ENCODE results near the gene ALPK1.

The ALPK1 gene

DNA sequence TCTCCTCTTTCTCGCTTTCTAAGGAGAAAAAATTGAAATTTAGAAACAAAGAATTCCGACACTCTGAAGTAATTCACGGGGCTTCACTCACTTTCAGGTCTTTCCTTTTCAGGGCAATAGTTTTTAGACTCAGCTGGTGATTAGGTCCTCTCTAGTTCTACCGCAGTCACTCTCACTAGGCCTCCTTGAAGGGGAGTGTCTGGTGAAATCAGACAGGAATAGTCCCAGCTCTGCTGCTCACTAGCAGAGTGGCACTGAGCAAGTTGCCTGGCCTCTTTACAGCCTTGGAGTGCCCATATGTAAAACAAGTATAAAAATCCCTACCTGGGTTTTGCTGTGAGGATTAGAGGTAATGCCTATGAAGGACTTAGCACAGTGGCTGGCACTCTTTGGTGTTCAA lies 154.7 kb downstream of the ALPK1 start:
- H2BK5ac ChIP-seq (ENCODE audit: low read depth, low read length, poor library complexity, severe bottlenecking): no peak overlapping the region
- H3K79me1 ChIP-seq (replicated peaks; ENCODE audit: low read length, poor library complexity, severe bottlenecking): no peaks in the 10 kb centered on the region
- H2AK5ac ChIP-seq (ENCODE audit: low read length, severe bottlenecking): no peak overlapping the region
- no peak overlapping the region for H3K4me2 ChIP-seq (ENCODE audit: low read length, poor library complexity, severe bottlenecking)
- no peaks in the 10 kb centered on the region for H3K9me3 ChIP-seq (ENCODE audit: control insufficient read depth, low read length)
- 74% methylated on average over 4 of the region's 4 CpGs for WGBS
- H3K4ac ChIP-seq (ENCODE audit: low read depth in 1 of 2, low read length in 2 of 2): no peak overlapping the region
- H3K23ac ChIP-seq (ENCODE audit: low read length in 2 of 2): no peak overlapping the region
- H3K36me3 ChIP-seq (ENCODE audit: control insufficient read depth in 1 of 2, insufficient read depth in 2 of 2, low read depth in 1 of 2, low read length in 2 of 2): no peaks in the 10 kb centered on the region
- no peak overlapping the region for H2BK120ac ChIP-seq (ENCODE audit: low read depth, low read length)
- H2BK12ac ChIP-seq (ENCODE audit: low read length in 2 of 2): no peak overlapping the region
- H3K4me3 ChIP-seq (ENCODE audit: insufficient read depth in 1 of 2, low read depth in 1 of 2, low read length in 2 of 2): no peak overlapping the region
- DNase-seq: no peak
- no peaks in the 10 kb centered on the region for H3K4me1 ChIP-seq (ENCODE audit: control insufficient read depth, insufficient read depth, low read depth, low read length)
- no peak overlapping the region for H3K27ac ChIP-seq (ENCODE audit: low read length, poor library complexity, severe bottlenecking)
- H3K27me3 ChIP-seq (ENCODE audit: control insufficient read depth in 1 of 2, insufficient read depth in 1 of 2, low read length in 2 of 2): no peaks in the 10 kb centered on the region
- H3K18ac ChIP-seq (ENCODE audit: low read depth in 1 of 2, low read length in 2 of 2): no peak overlapping the region
- H3K9ac ChIP-seq (ENCODE audit: low read length): no peak overlapping the region
- no peak overlapping the region for H3K14ac ChIP-seq (ENCODE audit: low read length in 2 of 2)
- H2AFZ ChIP-seq (ENCODE audit: low read depth, low read length): no peak overlapping the region
- H4K8ac ChIP-seq (ENCODE audit: low read length): no peak overlapping the region
- H2BK15ac ChIP-seq (ENCODE audit: low read depth, poor library complexity, severe bottlenecking): no peak overlapping the region
- no peak overlapping the region for H4K91ac ChIP-seq (ENCODE audit: low read length)

DNA sequence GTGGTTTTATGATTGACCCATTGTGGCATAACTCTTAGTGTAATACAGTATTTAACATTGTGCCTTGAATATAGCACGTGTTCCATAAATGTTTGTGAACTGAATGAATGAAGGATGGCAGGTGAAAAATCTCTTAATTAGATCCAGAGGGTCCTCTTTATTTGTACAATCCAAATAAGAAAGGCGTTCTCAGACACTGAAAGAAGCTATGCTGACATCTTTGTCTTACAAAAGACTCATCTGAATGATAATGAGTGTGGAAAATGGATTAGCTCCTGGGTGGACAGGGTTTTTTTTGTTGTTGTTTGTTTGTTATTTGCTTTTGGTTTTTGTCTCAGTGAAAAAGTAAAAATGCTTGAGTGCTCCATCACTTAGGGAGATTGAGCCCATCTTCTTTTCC lies 156.2 kb downstream of the ALPK1 start:
- H3K4ac ChIP-seq (ENCODE audit: low read depth in 1 of 2, low read length in 2 of 2): no peak overlapping the region
- H3K9ac ChIP-seq (ENCODE audit: low read length): no peak overlapping the region
- H2AFZ ChIP-seq (ENCODE audit: low read depth, low read length): no peak overlapping the region
- H2BK5ac ChIP-seq (ENCODE audit: low read depth, low read length, poor library complexity, severe bottlenecking): no peak overlapping the region
- H4K8ac ChIP-seq (ENCODE audit: low read length): no peak overlapping the region
- no peak overlapping the region for H3K27ac ChIP-seq (ENCODE audit: low read length, poor library complexity, severe bottlenecking)
- H3K18ac ChIP-seq (ENCODE audit: low read depth in 1 of 2, low read length in 2 of 2): no peak overlapping the region
- no peaks in the 10 kb centered on the region for H3K36me3 ChIP-seq (ENCODE audit: control insufficient read depth in 1 of 2, insufficient read depth in 2 of 2, low read depth in 1 of 2, low read length in 2 of 2)
- peaks cover 7% of the 10 kb centered on the region for H3K9me3 ChIP-seq (ENCODE audit: control insufficient read depth, low read length)
- no peak overlapping the region for H2BK12ac ChIP-seq (ENCODE audit: low read length in 2 of 2)
- no peak overlapping the region for H2AK5ac ChIP-seq (ENCODE audit: low read length, severe bottlenecking)
- H3K27me3 ChIP-seq (ENCODE audit: control insufficient read depth in 1 of 2, insufficient read depth in 1 of 2, low read length in 2 of 2): no peaks in the 10 kb centered on the region
- H3K23ac ChIP-seq (ENCODE audit: low read length in 2 of 2): no peak overlapping the region
- no peak overlapping the region for H2BK120ac ChIP-seq (ENCODE audit: low read depth, low read length)
- WGBS: 50% methylated on average over 2 of the region's 2 CpGs
- H3K4me1 ChIP-seq (ENCODE audit: control insufficient read depth, insufficient read depth, low read depth, low read length): no peaks in the 10 kb centered on the region
- H2BK15ac ChIP-seq (ENCODE audit: low read depth, poor library complexity, severe bottlenecking): no peak overlapping the region
- H4K91ac ChIP-seq (ENCODE audit: low read length): no peak overlapping the region
- no peaks in the 10 kb centered on the region for H3K79me1 ChIP-seq (replicated peaks; ENCODE audit: low read length, poor library complexity, severe bottlenecking)
- H3K14ac ChIP-seq (ENCODE audit: low read length in 2 of 2): no peak overlapping the region
- H3K4me3 ChIP-seq (ENCODE audit: insufficient read depth in 1 of 2, low read depth in 1 of 2, low read length in 2 of 2): no peak overlapping the region
- H3K4me2 ChIP-seq (ENCODE audit: low read length, poor library complexity, severe bottlenecking): no peak overlapping the region
- DNase-seq: no peak

DNA sequence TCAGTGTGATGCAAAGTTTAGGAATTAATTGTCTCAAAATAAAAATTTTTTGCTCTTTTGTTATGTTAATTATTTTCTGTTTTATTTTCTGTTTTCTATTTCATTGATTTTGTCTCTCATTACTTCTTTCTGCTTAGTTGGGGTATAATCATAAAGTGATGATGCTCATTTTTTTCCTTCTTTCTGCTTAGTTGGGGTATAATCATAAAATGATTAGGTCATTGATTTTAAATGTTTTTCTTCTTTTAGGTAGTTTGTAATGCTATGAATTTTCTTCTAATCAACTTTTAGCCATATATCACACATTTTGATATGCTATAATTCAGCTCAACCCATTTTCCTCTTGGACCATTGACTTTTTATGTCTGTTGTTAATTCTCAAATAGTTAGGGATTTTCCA lies 175.1 kb downstream of the ALPK1 start:
- Histone ChIP-seq H2BK15ac (ENCODE audit: low read depth, poor library complexity, severe bottlenecking) (no peak overlapping the region), H2BK120ac (ENCODE audit: low read depth, low read length) (no peak overlapping the region), H3K27ac (ENCODE audit: low read length, poor library complexity, severe bottlenecking) (no peak overlapping the region), H3K9me3 (ENCODE audit: control insufficient read depth, low read length) (no peaks in the 10 kb centered on the region), H3K23ac (ENCODE audit: low read length in 2 of 2) (no peak overlapping the region), H3K14ac (ENCODE audit: low read length in 2 of 2) (no peak overlapping the region), H2AK5ac (ENCODE audit: low read length, severe bottlenecking) (no peak overlapping the region), H3K4ac (ENCODE audit: low read depth in 1 of 2, low read length in 2 of 2) (no peak overlapping the region), H3K4me3 (ENCODE audit: insufficient read depth in 1 of 2, low read depth in 1 of 2, low read length in 2 of 2) (no peak overlapping the region), H3K4me2 (ENCODE audit: low read length, poor library complexity, severe bottlenecking) (no peak overlapping the region), H4K8ac (ENCODE audit: low read length) (no peak overlapping the region), H2AFZ (ENCODE audit: low read depth, low read length) (no peak overlapping the region), H3K18ac (ENCODE audit: low read depth in 1 of 2, low read length in 2 of 2) (no peak overlapping the region), H3K4me1 (ENCODE audit: control insufficient read depth, insufficient read depth, low read depth, low read length) (no peaks in the 10 kb centered on the region), H4K91ac (ENCODE audit: low read length) (no peak overlapping the region), H3K36me3 (ENCODE audit: control insufficient read depth in 1 of 2, insufficient read depth in 2 of 2, low read depth in 1 of 2, low read length in 2 of 2) (no peaks in the 10 kb centered on the region), H3K9ac (ENCODE audit: low read length) (no peak overlapping the region), H2BK12ac (ENCODE audit: low read length in 2 of 2) (no peak overlapping the region), H3K79me1 (replicated peaks; ENCODE audit: low read length, poor library complexity, severe bottlenecking) (no peaks in the 10 kb centered on the region), H3K27me3 (ENCODE audit: control insufficient read depth in 1 of 2, insufficient read depth in 1 of 2, low read length in 2 of 2) (no peaks in the 10 kb centered on the region), H2BK5ac (ENCODE audit: low read depth, low read length, poor library complexity, severe bottlenecking) (no peak overlapping the region)
- DNase-seq: no peak

DNA sequence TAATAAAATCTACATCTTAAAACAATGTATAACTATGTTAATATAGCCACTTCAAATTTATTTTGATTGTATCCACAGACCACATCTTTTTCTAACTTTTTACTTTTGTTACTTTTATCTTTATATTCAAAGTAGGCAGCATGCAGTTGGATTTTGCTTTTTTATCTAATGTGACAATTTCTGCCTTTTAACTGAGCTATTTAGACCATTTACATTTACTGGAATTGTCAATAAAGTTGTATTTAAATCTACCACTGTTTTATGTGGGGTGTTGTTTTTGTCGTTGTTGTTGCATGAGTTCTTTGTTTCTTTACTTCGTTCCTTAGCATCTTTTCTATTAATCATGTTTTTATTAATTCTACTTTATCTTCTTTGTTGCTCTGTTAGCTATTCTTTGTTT lies 176.8 kb downstream of the ALPK1 start:
- Histone ChIP-seq H4K91ac (ENCODE audit: low read length) (no peak overlapping the region), H3K9me3 (ENCODE audit: control insufficient read depth, low read length) (no peaks in the 10 kb centered on the region), H3K36me3 (ENCODE audit: control insufficient read depth in 1 of 2, insufficient read depth in 2 of 2, low read depth in 1 of 2, low read length in 2 of 2) (no peaks in the 10 kb centered on the region), H3K9ac (ENCODE audit: low read length) (no peak overlapping the region), H2AFZ (ENCODE audit: low read depth, low read length) (no peak overlapping the region), H3K14ac (ENCODE audit: low read length in 2 of 2) (no peak overlapping the region), H2BK5ac (ENCODE audit: low read depth, low read length, poor library complexity, severe bottlenecking) (no peak overlapping the region), H3K23ac (ENCODE audit: low read length in 2 of 2) (no peak overlapping the region), H2BK12ac (ENCODE audit: low read length in 2 of 2) (no peak overlapping the region), H3K4me2 (ENCODE audit: low read length, poor library complexity, severe bottlenecking) (no peak overlapping the region), H2BK15ac (ENCODE audit: low read depth, poor library complexity, severe bottlenecking) (no peak overlapping the region), H3K27me3 (ENCODE audit: control insufficient read depth in 1 of 2, insufficient read depth in 1 of 2, low read length in 2 of 2) (no peaks in the 10 kb centered on the region), H3K4me3 (ENCODE audit: insufficient read depth in 1 of 2, low read depth in 1 of 2, low read length in 2 of 2) (no peak overlapping the region), H2AK5ac (ENCODE audit: low read length, severe bottlenecking) (no peak overlapping the region), H4K8ac (ENCODE audit: low read length) (no peak overlapping the region), H3K79me1 (replicated peaks; ENCODE audit: low read length, poor library complexity, severe bottlenecking) (no peaks in the 10 kb centered on the region), H2BK120ac (ENCODE audit: low read depth, low read length) (no peak overlapping the region), H3K18ac (ENCODE audit: low read depth in 1 of 2, low read length in 2 of 2) (no peak overlapping the region), H3K27ac (ENCODE audit: low read length, poor library complexity, severe bottlenecking) (no peak overlapping the region), H3K4ac (ENCODE audit: low read depth in 1 of 2, low read length in 2 of 2) (no peak overlapping the region), H3K4me1 (ENCODE audit: control insufficient read depth, insufficient read depth, low read depth, low read length) (no peaks in the 10 kb centered on the region)
- DNase-seq: no peak
- no CpG with 5 or more reads among the region's 2 CpGs for WGBS
